Gastrocnemius medialis (tissue), 4 donors: ENCODE results near the gene DENND5B.

Source experiments
- POLR2A ChIP-seq, 2 donors: fragments of 450-650 bp; IDR thresholded peaks; one replicate each; pipeline ENCODE4 v1.6.1; 2017; ENCODE audit warnings: antibody characterized with exemption in 2 of 2, mild to moderate bottlenecking in 2 of 2, moderate library complexity in 2 of 2
- TF ChIP-seq, protein P1 (sequence below), 5 experiments: fragments of 450-650 bp in 3 of 5; fragments of 200-600 bp in 2 of 5; sonication (generic) in 2 of 5; IDR thresholded peaks in 4 of 5; conservative IDR thresholded peaks in 1 of 5; 1 replicate in 4 of 5; 2 replicates in 1 of 5; pipeline ENCODE4 v1.5.1; 2016 to 2019; ENCODE audit warnings: antibody characterized with exemption in 5 of 5, mild to moderate bottlenecking in 3 of 5, moderate library complexity in 3 of 5

DNA sequence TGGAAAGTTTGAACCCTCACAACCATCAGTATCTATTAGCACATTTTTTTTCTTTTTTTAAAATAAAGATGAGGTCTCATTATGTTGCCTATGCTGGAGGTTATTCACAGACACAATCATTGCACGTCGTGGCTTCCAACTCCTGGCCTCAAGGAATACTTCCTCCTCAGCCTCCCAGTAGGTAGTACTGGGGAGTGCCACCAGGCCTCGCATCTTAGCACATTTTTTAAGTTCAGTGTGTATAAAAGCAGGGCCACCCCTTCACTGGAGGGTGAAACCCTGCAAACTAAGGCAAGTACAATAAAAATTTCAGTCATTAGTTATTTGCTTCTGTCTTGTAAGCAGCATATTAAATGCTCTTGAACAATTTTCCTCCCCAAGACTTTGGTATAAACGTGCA is 150.8 kb downstream of the DENND5B start:
- TF ChIP-seq POLR2A (IDR thresholded peaks at IDR 0.05), result no peak
- TF ChIP-seq, protein P1, sequence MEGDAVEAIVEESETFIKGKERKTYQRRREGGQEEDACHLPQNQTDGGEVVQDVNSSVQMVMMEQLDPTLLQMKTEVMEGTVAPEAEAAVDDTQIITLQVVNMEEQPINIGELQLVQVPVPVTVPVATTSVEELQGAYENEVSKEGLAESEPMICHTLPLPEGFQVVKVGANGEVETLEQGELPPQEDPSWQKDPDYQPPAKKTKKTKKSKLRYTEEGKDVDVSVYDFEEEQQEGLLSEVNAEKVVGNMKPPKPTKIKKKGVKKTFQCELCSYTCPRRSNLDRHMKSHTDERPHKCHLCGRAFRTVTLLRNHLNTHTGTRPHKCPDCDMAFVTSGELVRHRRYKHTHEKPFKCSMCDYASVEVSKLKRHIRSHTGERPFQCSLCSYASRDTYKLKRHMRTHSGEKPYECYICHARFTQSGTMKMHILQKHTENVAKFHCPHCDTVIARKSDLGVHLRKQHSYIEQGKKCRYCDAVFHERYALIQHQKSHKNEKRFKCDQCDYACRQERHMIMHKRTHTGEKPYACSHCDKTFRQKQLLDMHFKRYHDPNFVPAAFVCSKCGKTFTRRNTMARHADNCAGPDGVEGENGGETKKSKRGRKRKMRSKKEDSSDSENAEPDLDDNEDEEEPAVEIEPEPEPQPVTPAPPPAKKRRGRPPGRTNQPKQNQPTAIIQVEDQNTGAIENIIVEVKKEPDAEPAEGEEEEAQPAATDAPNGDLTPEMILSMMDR (IDR thresholded peaks at IDR 0.05 in 4 of 5, conservative IDR thresholded peaks at IDR 0.05 in 1 of 5), result no peak
